CD4-positive, alpha-beta T cell treated with Interleukin-4 for 1 hour (primary cell): ENCODE results near the gene ATP2A3.

Source experiments
- DNase-seq, 2 donors: peaks; one replicate each; pipeline ENCODE4 v3.0.0-alpha.2; 2020 to 2022

ATP2A3 gene

GRCh38 chr17:3888343-3889171, 75.7 kb downstream of the ATP2A3 start:
- DNase-seq = no peak

GRCh38 chr17:3887804-3888203, 76.4 kb downstream of the ATP2A3 start:
- DNase-seq = peak in 1 of 2 donors; percentile 7

- no peak for DNase-seq
These were observed 76.8 kb downstream of the ATP2A3 start for GRCh38 chr17:3887394-3887793.

GRCh38 chr17:3886776-3887175, 77.5 kb downstream of the ATP2A3 start:
- DNase-seq = peak; percentile 34 to 57

GRCh38 chr17:3885970-3886369, 78.3 kb downstream of the ATP2A3 start:
- DNase-seq = no peak

GRCh38 chr17:3885271-3885670, 79.0 kb downstream of the ATP2A3 start:
- DNase-seq = no peak

- DNase-seq = no peak
These were observed 80.0 kb downstream of the ATP2A3 start for GRCh38 chr17:3884188-3884587.

GRCh38 chr17:3882276-3882675, 82.0 kb downstream of the ATP2A3 start:
- no peak for DNase-seq

- no peak for DNase-seq
These were observed 83.3 kb downstream of the ATP2A3 start for GRCh38 chr17:3880983-3881382.

- no peak for DNase-seq
These were observed 84.4 kb downstream of the ATP2A3 start for GRCh38 chr17:3879591-3880417.

- no peak for DNase-seq
These were observed 85.1 kb downstream of the ATP2A3 start for GRCh38 chr17:3879186-3879585.

- DNase-seq = no peak
These were observed 87.0 kb downstream of the ATP2A3 start for GRCh38 chr17:3877220-3877619.

- no peak for DNase-seq
These were observed 88.9 kb downstream of the ATP2A3 start for GRCh38 chr17:3875317-3875716.
